ENCODE results near the gene INPP5F. TPM values are rescaled to one million over a fixed set of nuclear protein-coding genes. Genes with fewer than 3 reads are reported as not detected.

The INPP5F gene
- total RNA-seq, result 10 to 100 TPM; 12.8 to 13.6 TPM

- H3K4me1 Mint-ChIP-seq (ENCODE audit: low read depth), result peaks cover 42% of the 10 kb centered on the region
- no peaks in the 10 kb centered on the region for H3K9me3 Mint-ChIP-seq
- CTCF ChIA-PET, result interaction anchor here (0.7 to 4.4 kb wide), 16 partner anchors 12 to 185 kb away, joined by 3 to 35 read pairs (median 5); partner anchors contain the start of genes BAG3 and MCMBP
- no peaks in the 10 kb centered on the region for H3K27me3 Mint-ChIP-seq
- intact Hi-C loops (cut with micrococcal nuclease), result loop anchor here (1.0 to 5.0 kb wide), 5 partner anchors 21 to 184 kb away; partner anchors contain the start of genes RGS10 and TIAL1
- peak within 1 kb of the TSS; percentile 91 for H3K4me3 Mint-ChIP-seq
- POLR2A ChIA-PET, result interaction anchor here (0.6 to 3.7 kb wide), 18 partner anchors 9 to 654 kb away, joined by 3 to 18 read pairs (median 5); partner anchors contain the start of genes MCMBP, RGS10 and SEC23IP
- peaks cover 6% of the 10 kb centered on the region for H3K36me3 Mint-ChIP-seq
- peak within 1 kb of the TSS; percentile 76 for H3K27ac Mint-ChIP-seq
- DNase-seq, result peak; percentile 100
Measured at GRCh38 chr10:119725828-119726675, at the start of gene INPP5F. Gene INPP5F (plus strand): TSS chr10:119726050. CDS start chr10:119726263, 213 bp downstream.

- Mint-ChIP-seq H3K4me1 (ENCODE audit: low read depth) (peaks cover 30% of the 10 kb centered on the region), H3K27ac (no peak overlapping the region), H3K4me3 (no peak overlapping the region), H3K9me3 (no peaks in the 10 kb centered on the region), H3K36me3 (peaks cover 19% of the 10 kb centered on the region), H3K27me3 (no peaks in the 10 kb centered on the region)
- POLR2A ChIA-PET, result no interaction called here
- intact Hi-C loops (cut with micrococcal nuclease), result no loop called here
- DNase-seq, result no peak
- CTCF ChIA-PET, result interaction anchor here (1.3 kb wide), 1 partner anchor 22 kb away, joined by 3 read pairs; no protein-coding TSS in a partner anchor
Measured at GRCh38 chr10:119677126-119677525, 48.7 kb upstream of the INPP5F start.

GRCh38 chr10:119677904-119678755, 47.7 kb upstream of the INPP5F start:
- Mint-ChIP-seq H3K9me3 (no peaks in the 10 kb centered on the region), H3K4me1 (ENCODE audit: low read depth) (peaks cover 33% of the 10 kb centered on the region), H3K36me3 (peaks cover 13% of the 10 kb centered on the region), H3K27ac (no peak overlapping the region), H3K4me3 (no peak overlapping the region), H3K27me3 (no peaks in the 10 kb centered on the region)
- intact Hi-C loops (cut with micrococcal nuclease), result loop anchor here (2.0 kb wide), 1 partner anchor 157 kb away; no protein-coding TSS in a partner anchor
- POLR2A ChIA-PET, result no interaction called here
- no peak for DNase-seq
- CTCF ChIA-PET, result interaction anchor here (1.3 kb wide), 1 partner anchor 23 kb away, joined by 3 read pairs; no protein-coding TSS in a partner anchor

- Mint-ChIP-seq H3K4me3 (no peak overlapping the region), H3K27me3 (no peaks in the 10 kb centered on the region), H3K36me3 (peaks cover 11% of the 10 kb centered on the region), H3K4me1 (ENCODE audit: low read depth) (peaks cover 33% of the 10 kb centered on the region), H3K9me3 (no peaks in the 10 kb centered on the region), H3K27ac (no peak overlapping the region)
- DNase-seq, result no peak
- intact Hi-C loops (cut with micrococcal nuclease), result loop anchor here (2.0 kb wide), 1 partner anchor 155 kb away; no protein-coding TSS in a partner anchor
- ChIA-PET POLR2A (interaction anchor here (0.5 kb wide), 1 partner anchor 106 kb away, joined by 4 read pairs; no protein-coding TSS in a partner anchor), CTCF (no interaction called here)
Measured at GRCh38 chr10:119679480-119679829, 46.4 kb upstream of the INPP5F start.

GRCh38 chr10:119680050-119680449, 45.8 kb upstream of the INPP5F start:
- intact Hi-C loops (cut with micrococcal nuclease), result loop anchor here (10.0 kb wide), 1 partner anchor 1055 kb away; no protein-coding TSS in a partner anchor
- Mint-ChIP-seq H3K36me3 (peaks cover 11% of the 10 kb centered on the region), H3K27me3 (no peaks in the 10 kb centered on the region), H3K4me1 (ENCODE audit: low read depth) (peaks cover 33% of the 10 kb centered on the region), H3K9me3 (no peaks in the 10 kb centered on the region), H3K4me3 (no peak overlapping the region), H3K27ac (no peak overlapping the region)
- ChIA-PET POLR2A (interaction anchor here (0.5 kb wide), 1 partner anchor 106 kb away, joined by 4 read pairs; no protein-coding TSS in a partner anchor), CTCF (no interaction called here)
- DNase-seq, result no peak

- no peaks in the 10 kb centered on the region for H3K9me3 Mint-ChIP-seq
- DNase-seq, result peak; percentile 25
- H3K4me3 Mint-ChIP-seq, result no peak overlapping the region
- H3K36me3 Mint-ChIP-seq, result peaks cover 11% of the 10 kb centered on the region
- H3K27me3 Mint-ChIP-seq, result no peaks in the 10 kb centered on the region
- ChIA-PET POLR2A (no interaction called here), CTCF (no interaction called here)
- intact Hi-C loops (cut with micrococcal nuclease), result loop anchor here (10.0 kb wide), 1 partner anchor 1054 kb away; no protein-coding TSS in a partner anchor
- H3K4me1 Mint-ChIP-seq (ENCODE audit: low read depth), result peaks cover 33% of the 10 kb centered on the region
- H3K27ac Mint-ChIP-seq, result no peak overlapping the region
Measured at GRCh38 chr10:119680650-119681081, 45.2 kb upstream of the INPP5F start.

GRCh38 chr10:119686465-119687191, 39.2 kb upstream of the INPP5F start:
- Mint-ChIP-seq H3K4me3 (peak overlapping the region; percentile 25), H3K27ac (peak overlapping the region; percentile 30), H3K9me3 (no peaks in the 10 kb centered on the region), H3K4me1 (ENCODE audit: low read depth) (peaks cover 21% of the 10 kb centered on the region), H3K36me3 (no peaks in the 10 kb centered on the region), H3K27me3 (no peaks in the 10 kb centered on the region)
- intact Hi-C loops (cut with micrococcal nuclease), result loop anchor here (1.0 to 10.0 kb wide), 9 partner anchors 16 to 1048 kb away; no protein-coding TSS in a partner anchor
- POLR2A ChIA-PET, result interaction anchor here (1.4 kb wide), 1 partner anchor 36 kb away, joined by 4 read pairs; the partner anchor contains the start of gene BAG3
- CTCF ChIA-PET, result interaction anchor here (0.6 to 3.0 kb wide), 42 partner anchors 9 to 650 kb away, joined by 3 to 62 read pairs (median 4); partner anchors contain the start of genes INPP5F and MCMBP
- peak; percentile 90 for DNase-seq

- DNase-seq, result no peak
- H3K4me3 Mint-ChIP-seq, result peak overlapping the region; percentile 18
- POLR2A ChIA-PET, result interaction anchor here (1.4 kb wide), 1 partner anchor 37 kb away, joined by 4 read pairs; the partner anchor contains the start of gene BAG3
- no peaks in the 10 kb centered on the region for H3K27me3 Mint-ChIP-seq
- H3K4me1 Mint-ChIP-seq (ENCODE audit: low read depth), result peaks cover 14% of the 10 kb centered on the region
- CTCF ChIA-PET, result interaction anchor here (0.7 to 3.0 kb wide), 37 partner anchors 8 to 650 kb away, joined by 3 to 62 read pairs (median 5); partner anchors contain the start of genes INPP5F and MCMBP
- H3K36me3 Mint-ChIP-seq, result no peaks in the 10 kb centered on the region
- H3K9me3 Mint-ChIP-seq, result no peaks in the 10 kb centered on the region
- intact Hi-C loops (cut with micrococcal nuclease), result loop anchor here (2.0 to 10.0 kb wide), 3 partner anchors 235 to 1047 kb away; no protein-coding TSS in a partner anchor
- H3K27ac Mint-ChIP-seq, result no peak overlapping the region
Measured at GRCh38 chr10:119687192-119688032, 38.4 kb upstream of the INPP5F start.

- Mint-ChIP-seq H3K36me3 (no peaks in the 10 kb centered on the region), H3K27ac (no peak overlapping the region), H3K4me1 (ENCODE audit: low read depth) (peaks cover 13% of the 10 kb centered on the region), H3K27me3 (no peaks in the 10 kb centered on the region), H3K9me3 (no peaks in the 10 kb centered on the region), H3K4me3 (no peak overlapping the region)
- ChIA-PET CTCF (interaction anchor here (1.0 to 3.0 kb wide), 20 partner anchors 8 to 489 kb away, joined by 3 to 62 read pairs (median 7); partner anchors contain the start of genes INPP5F and MCMBP), POLR2A (no interaction called here)
- no peak for DNase-seq
- intact Hi-C loops (cut with micrococcal nuclease), result loop anchor here (5.0 to 10.0 kb wide), 2 partner anchors 234 to 1047 kb away; no protein-coding TSS in a partner anchor
Measured at GRCh38 chr10:119688033-119688508, 37.8 kb upstream of the INPP5F start.

- Mint-ChIP-seq H3K9me3 (no peaks in the 10 kb centered on the region), H3K36me3 (no peaks in the 10 kb centered on the region), H3K27ac (no peak overlapping the region), H3K27me3 (no peaks in the 10 kb centered on the region), H3K4me3 (no peak overlapping the region), H3K4me1 (ENCODE audit: low read depth) (peaks cover 13% of the 10 kb centered on the region)
- no peak for DNase-seq
- ChIA-PET POLR2A (no interaction called here), CTCF (interaction anchor here (1.0 to 1.4 kb wide), 2 partner anchors 38 to 48 kb away, joined by 3 read pairs; no protein-coding TSS in a partner anchor)
- intact Hi-C loops (cut with micrococcal nuclease), result loop anchor here (5.0 to 10.0 kb wide), 2 partner anchors 233 to 1046 kb away; no protein-coding TSS in a partner anchor
Measured at GRCh38 chr10:119689016-119689580, 36.8 kb upstream of the INPP5F start.

All from activated CD4-positive, alpha-beta memory T cell treated with anti-CD3 and anti-CD28 coated beads for 36 hours (primary cell).